T-helper 2 cell treated with Interferon-gamma antibody and Interleukin-4, amounts not matched to agents 100 ng/mL and 5 ng/mL, for 36 hours (primary cell): ENCODE measurements around the gene PKP1. TPM values are rescaled to one million over a fixed set of nuclear protein-coding genes. Genes with fewer than 3 reads are reported as not detected.

ENCODE experiments used
- intact Hi-C: fragments of 100-400 bp; cut with micrococcal nuclease; formaldehyde crosslinking; loops from one replicate; pipeline ENCODE4 v1.15.1; 2023
- total RNA-seq: library from RNA; stranded (reverse); gene quantifications from 2 replicates; pipeline ENCODE4 v1.2.3, GENCODE V29; 2022

Gene PKP1
- total RNA-seq, 1 donor from 2014 or later = not detected

DNA sequence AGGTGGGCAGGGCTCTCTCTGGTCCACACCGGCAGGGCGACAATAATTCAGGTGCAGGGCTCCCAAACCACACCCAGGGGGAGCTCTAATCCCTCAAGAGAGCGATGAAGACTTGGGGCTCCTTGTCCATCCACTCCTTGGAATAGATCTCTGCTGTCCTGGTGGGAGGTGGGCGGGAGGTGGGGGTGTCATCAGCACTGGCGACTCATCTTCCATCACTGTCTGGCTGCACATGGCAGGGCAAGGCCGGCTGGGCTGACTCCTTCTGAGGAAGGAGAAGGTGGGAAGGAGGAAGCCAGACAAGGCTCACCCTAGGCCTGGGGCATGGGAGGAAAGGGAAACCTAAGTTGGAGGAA, 64.9 kb downstream of the PKP1 start:
- intact Hi-C loops = no loop called here

DNA sequence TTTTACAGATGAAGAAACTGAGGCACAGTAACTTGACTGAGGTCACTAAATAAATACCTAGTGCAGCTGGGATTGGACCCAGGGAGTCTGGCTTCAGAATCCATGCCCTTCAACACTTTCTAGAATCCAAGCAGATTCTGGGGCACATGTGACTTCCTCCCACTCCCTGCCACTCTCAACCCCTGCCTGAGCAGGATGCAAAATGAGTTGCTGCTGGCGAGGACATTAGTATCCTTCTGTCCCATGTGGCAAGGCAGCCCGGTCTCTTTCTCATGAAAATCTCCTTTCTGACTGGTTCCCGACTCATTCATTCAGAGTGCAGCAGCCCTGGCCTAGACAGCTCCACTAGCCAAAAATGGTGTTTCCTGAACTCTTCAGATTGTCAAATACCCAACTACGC, 65.8 kb downstream of the PKP1 start:
- intact Hi-C loops = no loop called here

DNA sequence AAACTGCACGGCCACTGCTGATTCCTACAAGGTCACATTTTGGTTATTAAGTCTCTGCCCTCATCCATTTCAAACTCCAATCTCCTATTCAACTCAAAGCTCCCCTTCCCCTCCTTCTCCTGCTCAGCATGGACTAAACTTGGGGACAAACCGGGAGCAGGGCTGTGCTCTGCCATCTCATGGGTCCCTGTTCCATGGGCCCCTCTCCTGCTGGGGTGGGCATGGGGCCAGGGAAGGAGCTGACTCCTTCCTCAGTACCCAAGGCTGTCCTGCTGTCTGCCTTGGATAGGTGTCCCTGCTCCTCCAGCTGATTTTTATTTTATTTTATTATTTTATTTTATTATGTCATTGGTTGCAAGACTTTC, 67.0 kb downstream of the PKP1 start:
- intact Hi-C loops = no loop called here

DNA sequence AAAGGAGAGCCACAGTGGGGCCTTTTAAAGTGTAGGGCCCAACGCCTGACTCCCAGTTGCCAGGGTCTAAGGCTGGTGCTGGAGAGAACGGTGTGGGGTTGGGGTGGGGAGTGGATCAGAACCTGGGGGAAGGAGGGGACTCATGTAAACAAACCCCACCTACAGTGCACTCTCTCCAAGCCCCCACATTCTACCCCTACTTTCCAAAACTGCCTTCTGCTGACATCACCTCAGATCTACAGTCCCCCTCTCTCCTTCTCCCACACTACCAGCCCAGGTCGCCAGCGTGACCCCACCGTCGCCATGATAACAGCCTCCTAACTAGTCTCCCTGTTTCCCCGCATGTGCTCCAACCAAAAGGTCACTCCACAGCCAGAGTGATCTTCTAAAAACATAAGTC, 67.6 kb downstream of the PKP1 start:
- intact Hi-C loops = no loop called here

DNA sequence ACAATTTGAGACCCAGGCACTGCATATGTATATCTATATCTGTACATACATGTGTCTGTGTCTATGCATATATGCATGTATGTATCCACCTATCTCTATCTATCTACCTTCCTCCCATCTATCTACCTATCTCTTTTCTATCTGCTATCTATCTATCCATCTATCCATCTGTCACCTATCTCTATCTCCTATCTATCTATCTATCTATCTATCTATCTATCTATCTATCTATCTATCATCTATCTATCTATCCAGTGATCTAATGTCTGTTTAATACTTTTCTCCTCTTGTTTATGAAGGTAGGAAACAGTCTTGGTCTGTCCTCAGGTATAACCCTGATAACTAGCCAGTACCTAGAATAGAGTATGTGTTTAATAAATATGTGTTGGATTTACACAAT, 68.3 kb downstream of the PKP1 start:
- intact Hi-C loops = no loop called here

DNA sequence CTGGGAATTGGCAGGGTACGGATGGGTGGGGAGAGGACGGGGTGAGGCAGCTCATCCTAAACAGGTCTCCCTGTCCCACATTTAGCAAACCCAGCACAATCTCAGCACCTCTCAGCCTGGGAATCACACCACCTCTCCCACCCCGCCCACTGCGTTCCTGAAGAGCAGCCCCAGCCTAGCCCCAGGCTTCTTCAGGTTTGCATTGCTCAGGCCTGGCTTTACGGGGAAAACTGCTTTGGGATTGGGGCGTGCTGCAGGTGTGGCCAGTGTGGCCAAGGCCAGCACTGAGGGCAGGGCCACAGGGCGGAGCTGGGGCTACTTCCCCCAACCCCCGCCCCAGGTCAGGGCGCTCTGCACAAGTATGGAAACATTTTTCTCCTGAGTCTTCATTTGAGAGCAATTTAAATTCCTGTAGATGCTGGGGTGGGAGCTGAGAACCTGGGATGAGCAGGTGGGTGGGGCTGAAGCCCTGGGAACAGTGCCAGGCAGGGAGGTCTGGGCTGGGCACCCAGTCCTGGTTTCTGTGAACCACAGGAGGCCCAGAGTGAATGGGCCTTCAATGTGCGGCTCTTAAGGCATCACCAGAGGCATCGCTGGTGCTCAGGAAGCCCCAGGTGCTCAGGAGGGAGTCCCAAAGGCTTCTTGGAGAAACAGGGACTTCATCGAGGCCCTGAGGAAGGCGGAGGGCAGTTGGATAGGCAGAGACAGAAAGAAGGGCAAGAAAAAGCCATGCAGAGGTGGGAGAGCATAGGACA, 70.1 kb downstream of the PKP1 start:
- intact Hi-C loops = no loop called here

DNA sequence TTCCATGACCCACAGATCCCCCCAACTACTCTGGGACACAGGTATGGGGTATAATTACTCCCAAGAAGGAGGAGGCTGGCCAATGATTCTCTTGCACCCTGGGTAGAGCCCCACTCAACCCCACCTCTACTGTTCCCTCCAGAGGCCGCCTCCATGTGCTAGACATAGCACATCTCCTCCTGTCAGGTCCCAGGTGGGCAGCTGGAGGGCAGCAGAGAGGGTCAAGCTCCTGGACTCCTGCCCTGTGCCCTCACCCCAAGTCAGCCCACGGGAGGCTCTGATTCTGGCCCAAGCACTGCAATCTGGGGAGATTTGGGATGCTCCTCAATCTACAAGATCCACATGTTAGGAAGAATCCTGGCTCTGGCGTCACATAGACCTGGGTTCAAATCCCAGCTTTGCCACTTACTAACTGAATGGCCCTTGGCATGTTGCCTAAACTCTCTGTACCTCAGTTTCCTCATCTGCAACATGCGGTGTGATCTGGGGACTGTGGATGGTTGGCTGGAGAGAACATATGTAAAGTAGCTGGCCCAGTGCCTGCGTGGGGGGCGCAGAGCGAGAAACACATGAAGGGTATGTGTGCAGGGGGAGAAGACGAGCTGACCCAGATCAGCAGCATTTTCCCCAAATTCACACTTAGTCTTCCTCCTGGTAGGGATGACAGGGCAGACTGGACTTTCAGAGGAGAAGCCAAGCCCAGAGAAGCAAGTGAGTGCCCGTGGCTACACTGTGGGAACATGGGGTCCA, 71.0 kb downstream of the PKP1 start:
- intact Hi-C loops = no loop called here

DNA sequence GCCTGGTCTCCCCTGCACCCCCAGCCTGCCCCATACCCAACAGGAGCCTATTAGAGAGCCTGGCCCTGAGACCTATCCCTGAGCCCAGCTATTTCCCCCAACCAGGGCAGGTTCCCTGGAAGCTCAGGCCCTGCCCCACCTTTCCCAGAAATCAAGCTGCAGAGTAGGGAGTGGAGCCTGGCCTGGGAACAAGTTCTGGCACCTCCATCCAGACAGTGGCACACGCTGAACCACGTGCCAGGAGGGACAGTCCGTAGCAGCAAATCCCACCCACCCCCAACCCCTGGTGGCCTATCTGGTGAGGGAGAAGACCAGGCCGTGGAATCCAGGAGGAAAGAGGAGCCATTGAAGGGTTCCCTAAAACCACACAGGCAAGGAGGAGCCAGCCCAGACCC, 71.6 kb downstream of the PKP1 start:
- intact Hi-C loops = no loop called here

DNA sequence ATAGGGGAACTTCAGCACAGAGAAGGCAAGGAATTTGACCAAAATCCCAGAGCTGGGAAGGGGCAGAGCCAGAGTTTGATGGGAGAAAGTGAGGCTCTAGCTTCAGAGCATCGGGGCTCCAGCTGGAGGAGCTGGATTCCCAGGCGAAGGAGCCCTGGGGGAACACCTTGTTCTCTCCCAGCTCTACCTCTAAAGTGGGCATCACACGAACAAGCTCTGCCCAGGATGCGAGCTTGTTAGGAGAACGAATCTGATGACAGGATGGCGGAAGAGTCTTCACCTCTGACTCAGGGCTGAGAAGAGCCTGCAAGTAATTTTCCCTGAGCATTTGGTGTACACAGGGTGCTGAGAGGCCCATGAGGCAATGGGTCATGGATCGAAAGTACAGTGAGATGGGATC, 72.2 kb downstream of the PKP1 start:
- intact Hi-C loops = no loop called here

DNA sequence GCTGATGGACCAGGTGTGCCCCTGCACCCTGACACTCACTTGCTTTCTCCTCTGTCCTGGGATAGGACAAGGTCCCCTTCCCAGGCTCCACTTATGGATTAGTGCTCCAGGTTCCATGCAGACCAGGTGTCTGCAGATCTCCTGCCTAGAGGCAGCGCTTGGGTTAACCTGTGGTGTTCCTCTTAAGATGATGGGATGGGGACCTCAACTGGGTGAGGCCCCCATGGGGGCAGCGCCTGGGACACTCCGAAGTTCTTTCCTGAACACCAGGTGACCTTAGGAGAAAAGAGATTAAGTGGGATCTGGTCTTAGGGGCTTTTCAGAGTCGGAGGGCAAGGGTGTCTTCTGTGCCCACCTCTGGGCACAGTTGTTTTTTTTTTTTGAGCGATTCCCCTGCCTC, 72.9 kb downstream of the PKP1 start:
- intact Hi-C loops = no loop called here

DNA sequence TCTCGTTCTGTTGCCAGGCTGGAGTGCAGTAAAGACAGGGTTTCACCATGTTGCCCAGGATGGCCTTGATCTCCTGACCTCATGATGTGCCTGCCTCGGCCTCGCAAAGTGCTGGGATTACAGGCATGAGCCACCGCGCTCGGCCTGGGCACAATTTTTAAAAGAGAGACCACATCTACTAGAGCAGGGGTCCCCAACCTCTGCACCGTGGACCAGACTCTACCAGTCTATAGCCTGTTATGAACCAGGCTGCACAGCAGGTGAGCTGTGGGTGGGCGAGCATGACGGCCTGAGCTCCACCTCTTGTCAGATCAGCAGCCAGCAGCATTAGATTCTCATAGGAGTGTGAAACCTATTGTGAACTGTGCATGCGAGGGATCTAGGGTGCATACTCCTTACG, 73.4 kb downstream of the PKP1 start:
- intact Hi-C loops = no loop called here

DNA sequence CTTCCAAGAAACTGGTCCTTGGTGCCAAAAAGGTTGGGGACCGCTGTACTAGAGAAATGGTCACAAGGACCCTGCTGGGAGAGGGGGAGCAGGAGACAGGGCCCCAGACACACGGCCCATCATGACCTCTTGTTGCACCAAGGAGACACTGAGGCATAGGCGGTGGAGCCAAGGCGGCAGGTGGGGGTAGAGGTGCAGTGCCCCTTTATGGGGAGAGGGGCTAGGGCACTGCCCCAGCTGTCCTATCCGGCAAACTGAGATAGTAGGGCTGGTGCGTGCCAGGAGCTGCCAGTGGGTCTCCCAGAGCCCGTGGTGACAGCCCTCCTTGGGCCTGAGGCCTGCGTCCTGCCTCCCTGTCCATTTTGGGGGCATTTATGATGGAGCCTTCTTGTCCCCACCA, 73.9 kb downstream of the PKP1 start:
- intact Hi-C loops = no loop called here

DNA sequence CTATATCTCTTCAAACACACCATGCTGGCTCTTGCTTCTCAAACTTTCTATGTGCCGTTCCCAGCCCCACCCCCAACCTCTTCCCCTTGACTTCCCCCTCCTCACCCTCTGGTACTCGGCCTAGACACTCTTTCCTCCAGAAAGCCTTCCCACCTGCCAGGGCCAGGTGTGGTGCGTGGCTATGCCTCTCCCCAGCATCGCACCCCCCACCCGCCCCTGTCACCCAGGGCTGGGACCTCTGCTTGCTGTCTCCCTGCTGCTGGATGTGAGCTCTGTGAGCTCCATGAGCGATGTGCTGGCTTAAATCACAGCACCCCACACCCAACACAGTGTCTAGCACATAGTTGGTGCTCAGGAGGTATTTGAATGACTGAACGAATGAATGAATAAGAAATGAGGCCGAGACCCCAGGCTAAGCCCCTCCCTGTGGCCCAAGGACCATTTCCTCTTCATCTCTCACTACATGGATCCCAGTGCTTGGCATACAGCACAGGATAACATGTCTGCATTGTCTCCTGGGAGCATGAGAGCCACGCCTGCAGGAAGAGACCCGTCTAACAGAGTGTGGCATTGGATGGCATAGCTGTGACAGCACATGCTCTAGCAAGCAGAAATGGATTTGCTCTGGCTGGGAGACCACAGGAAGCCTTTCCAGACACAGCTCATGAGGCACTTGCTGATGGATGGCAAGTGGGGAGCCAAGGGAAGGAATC, 74.5 kb downstream of the PKP1 start:
- intact Hi-C loops = no loop called here

DNA sequence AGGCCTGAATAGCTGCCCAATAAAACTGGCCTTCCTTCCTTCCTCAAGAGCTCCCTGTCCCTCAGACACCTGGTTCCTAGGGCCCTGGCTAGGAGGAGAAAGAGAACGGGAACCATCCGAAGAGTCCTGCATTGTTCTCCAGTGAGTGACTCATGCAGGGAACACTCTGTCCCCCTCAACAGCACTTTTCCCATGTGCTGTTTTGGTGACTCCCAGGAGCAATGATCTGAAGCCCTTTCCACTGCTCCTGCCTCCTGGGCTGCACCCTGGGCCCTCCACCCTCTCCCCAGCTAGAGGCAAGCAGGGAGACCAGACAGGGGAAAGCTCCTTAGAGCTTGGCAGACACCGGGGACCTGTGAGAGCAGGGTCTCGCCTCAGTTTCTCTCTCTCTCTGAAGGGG, 75.3 kb downstream of the PKP1 start:
- intact Hi-C loops = no loop called here

DNA sequence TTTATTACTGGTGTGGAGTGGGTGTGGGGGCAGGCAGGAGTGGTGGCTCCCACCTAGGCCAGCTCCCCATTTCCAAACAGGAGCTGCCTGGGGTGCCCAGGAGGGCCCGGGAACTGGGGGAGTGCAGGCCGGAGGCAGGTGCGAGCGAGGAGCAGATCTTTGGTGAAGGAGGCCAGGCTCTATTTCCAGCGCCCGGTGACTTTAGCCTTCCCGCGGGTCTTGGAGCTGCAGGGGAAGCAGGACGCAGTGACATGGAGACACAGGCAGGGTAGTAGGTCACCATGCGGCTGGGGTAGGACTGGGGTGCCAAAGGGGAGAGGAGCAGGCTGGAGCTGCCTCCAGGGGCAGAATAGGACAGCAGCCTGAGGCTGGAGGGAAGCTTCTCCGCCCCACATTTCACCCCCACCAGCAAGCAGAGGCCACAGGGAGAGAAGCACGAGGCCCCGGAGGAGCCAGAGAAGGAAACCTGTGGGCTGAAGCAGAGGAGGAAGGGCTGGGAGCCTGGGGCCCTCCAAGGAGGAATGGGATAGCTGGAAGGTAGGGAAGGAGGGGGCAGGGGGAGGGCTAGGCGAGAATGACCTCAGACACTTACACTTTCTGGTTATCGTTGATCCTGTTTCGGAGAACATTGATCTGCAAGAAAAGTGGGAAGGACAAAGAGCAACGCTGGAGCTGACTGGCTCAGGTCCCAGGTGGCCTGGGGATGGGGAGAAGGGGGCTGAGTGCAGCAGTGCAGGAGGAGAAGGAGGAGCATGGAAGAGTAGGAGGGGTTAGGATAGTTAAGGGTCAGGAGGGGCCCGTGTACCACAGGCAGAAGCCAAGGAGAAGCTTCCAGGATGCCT, 75.9 kb downstream of the PKP1 start:
- intact Hi-C loops = no loop called here

DNA sequence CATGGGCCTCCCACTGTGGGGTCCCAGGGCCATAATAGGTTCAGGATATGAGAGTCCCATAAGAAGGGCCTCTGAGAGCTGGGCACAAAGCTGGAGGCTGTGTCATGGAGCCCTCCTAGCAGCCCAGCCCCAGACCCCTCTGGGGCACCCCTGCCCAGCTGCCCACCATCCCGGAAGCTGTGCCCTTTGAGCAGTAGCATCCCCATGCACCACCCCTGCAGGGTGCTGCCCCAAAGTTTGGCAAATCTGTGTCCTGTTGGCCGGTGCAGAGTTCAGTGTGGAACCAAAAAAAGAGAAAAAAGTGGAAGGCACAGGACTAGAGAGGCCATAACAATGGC, 76.5 kb downstream of the PKP1 start:
- intact Hi-C loops = no loop called here

DNA sequence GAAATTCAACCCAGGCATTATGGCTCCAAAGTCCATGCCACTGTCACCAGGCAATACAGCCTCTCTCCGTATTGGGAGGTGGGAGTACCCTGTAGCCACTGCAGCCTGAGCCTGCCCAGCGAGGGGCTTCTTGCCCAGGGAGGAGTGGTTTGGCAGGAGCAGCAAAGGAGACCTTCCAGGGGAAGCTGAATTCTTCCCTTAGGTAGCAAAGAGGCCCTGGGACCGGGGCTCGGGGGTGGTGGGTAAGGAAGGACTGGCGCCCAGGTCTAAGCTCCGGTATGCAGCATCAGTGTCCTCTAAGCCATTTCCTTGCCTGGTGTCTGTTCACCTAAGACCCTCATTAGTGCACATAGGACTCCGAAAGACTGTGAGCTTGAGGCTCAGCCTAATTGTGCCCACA, 77.2 kb downstream of the PKP1 start:
- intact Hi-C loops = no loop called here

DNA sequence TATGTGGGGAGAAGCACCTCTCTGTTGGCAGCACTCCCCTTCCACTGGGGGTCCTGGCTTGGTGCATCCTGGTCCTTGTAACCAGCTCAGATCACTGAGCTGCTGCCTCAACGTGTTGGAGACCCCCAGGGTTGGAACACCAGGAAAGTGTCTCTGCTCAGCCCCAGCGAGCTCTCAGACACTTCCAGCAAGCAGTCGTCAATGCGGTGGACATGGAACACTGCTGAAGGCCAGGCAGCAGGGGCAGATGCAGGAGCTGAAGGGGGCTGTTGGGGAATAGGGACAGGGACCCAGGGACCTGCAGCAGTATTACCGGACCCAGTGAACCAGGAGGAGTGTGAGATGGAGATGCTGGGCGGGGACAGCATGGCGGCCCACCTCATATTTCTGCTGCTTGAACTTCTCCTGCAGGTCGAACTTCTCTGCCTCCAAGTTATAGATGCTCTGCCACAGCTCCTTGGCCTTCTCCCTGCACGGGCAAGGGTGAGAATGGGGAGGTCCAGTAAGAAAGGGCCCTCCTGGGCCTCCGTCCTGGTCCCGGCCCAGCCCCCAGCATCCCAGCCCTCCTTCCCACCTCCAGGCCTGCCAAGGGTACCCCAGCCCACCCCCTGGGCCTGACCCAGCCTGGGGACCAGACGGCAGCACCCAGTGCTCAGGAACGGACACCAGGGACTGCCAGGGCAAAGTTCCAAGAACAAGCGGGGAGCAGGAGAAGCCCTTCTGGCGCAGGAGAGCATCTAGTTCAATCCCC, 77.8 kb downstream of the PKP1 start:
- intact Hi-C loops = loop anchor here (1.0 kb wide), 1 partner anchor 107 kb away; no protein-coding TSS in a partner anchor

DNA sequence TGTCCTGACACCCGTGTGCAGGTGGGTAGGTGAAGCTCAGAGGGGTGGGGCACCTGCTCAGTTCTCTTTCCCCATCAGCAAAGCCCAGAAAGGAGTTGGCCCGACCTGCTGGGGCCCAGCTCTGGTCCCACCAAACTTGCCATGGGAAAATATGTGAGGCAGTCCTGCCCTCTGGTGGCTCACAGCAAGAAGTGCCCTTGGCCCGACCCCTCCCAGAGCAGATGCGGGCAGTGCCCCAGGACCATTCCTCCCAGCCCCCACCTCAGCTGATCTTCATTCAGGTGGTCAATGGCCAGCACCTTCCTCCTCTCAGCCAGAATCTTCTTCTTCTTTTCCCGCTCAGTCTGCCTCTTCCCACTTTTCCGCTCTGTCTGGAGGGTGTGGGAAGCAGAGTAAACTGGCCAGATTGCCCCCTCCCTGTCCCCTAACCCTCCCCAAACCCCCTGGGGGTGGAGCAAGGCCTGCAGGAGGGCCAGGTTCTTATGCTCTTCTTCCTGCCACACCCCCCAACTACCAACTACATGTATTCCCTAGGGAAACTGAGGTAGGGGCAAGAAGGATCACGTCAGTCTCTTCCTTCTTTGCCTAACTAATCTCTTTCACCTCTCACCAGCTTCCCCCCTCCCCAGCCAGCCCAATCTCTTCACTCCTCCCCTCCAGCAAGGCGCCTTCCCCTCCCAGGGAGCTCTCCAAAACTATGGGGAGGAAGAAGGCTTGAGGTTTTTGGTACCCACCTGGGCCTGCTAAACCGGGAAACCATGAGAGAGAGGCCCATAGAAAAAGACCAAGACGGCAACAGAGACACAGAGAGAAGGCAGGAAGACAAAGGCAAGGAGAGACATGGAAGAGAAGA, 78.6 kb downstream of the PKP1 start:
- intact Hi-C loops = loop anchor here (1.0 kb wide), 1 partner anchor 108 kb away; no protein-coding TSS in a partner anchor

DNA sequence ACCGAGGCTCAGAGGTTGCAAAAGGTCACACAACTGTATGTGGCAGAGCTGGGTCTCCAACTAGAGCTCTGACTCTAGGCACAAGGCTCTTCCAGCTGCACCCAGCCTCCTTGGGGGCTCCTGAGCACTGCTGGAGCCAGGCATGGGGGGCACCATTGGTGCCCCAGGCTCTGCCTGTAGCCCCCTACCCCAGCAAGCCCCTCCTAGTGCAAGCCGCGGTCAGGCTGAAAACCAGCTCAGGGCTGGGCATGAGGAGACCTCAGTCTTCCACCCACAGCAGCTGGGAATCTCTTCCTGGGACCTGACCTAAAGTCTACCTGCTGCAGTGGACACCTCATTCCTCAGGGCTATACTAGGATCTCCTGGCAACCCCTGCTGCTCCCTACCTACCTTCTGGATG, 79.6 kb downstream of the PKP1 start:
- intact Hi-C loops = no loop called here
